Superior temporal gyrus (tissue), 1 donor: ENCODE measurements around the gene CD81.
A peak's percentile ranks its signal among the peaks of the same experiment; 100 is the strongest.
"Not testable (repeated sequence)": the region's sequence is repeated elsewhere in the genome, so short reads cannot be mapped to it uniquely, and the experiment has no call there.

ENCODE experiments used
- DNase-seq: peaks from one replicate; pipeline ENCODE4 v3.0.0-alpha.2; 2016; ENCODE audit errors: extremely low spot score

CD81 gene

GRCh38 chr11:2357246-2357645 is 19.9 kb upstream of the CD81 start:
- no peak for DNase-seq

GRCh38 chr11:2357651-2358050 is 19.5 kb upstream of the CD81 start:
- DNase-seq, result not testable (repeated sequence)

GRCh38 chr11:2358754-2359442 is 18.2 kb upstream of the CD81 start:
- DNase-seq, result no peak

GRCh38 chr11:2359557-2359956 is 17.6 kb upstream of the CD81 start:
- DNase-seq, result no peak

- no peak for DNase-seq
Observed at GRCh38 chr11:2360081-2360642, 16.9 kb upstream of the CD81 start.

GRCh38 chr11:2361565-2361964 is 15.5 kb upstream of the CD81 start:
- DNase-seq, result no peak

GRCh38 chr11:2362414-2362813 is 14.7 kb upstream of the CD81 start:
- DNase-seq, result no peak

- no peak for DNase-seq
Observed at GRCh38 chr11:2363130-2363529, 14.0 kb upstream of the CD81 start.

- DNase-seq, result no peak
Observed at GRCh38 chr11:2363577-2364370, 13.3 kb upstream of the CD81 start.

GRCh38 chr11:2364386-2364785 is 12.7 kb upstream of the CD81 start:
- DNase-seq, result not testable (repeated sequence)

- no peak for DNase-seq
Observed at GRCh38 chr11:2365571-2366210, 11.4 kb upstream of the CD81 start.

- DNase-seq, result peak; percentile 31
Observed at GRCh38 chr11:2366276-2366675, 10.8 kb upstream of the CD81 start.

GRCh38 chr11:2366733-2367132 is 10.4 kb upstream of the CD81 start:
- DNase-seq, result no peak

- DNase-seq, result no peak
Observed at GRCh38 chr11:2367266-2368160, 9.6 kb upstream of the CD81 start.

- no peak for DNase-seq
Observed at GRCh38 chr11:2368178-2368850, 8.8 kb upstream of the CD81 start.

GRCh38 chr11:2368851-2369180 is 8.3 kb upstream of the CD81 start:
- no peak for DNase-seq

- no peak for DNase-seq
Observed at GRCh38 chr11:2369320-2369719, 7.8 kb upstream of the CD81 start.

- DNase-seq, result no peak
Observed at GRCh38 chr11:2369896-2370295, 7.2 kb upstream of the CD81 start.

GRCh38 chr11:2374456-2375201 is 2.5 kb upstream of the CD81 start:
- no peak for DNase-seq

GRCh38 chr11:2375341-2375853 is 1.7 kb upstream of the CD81 start:
- DNase-seq, result no peak
